NK-92 treated with Interleukin-12 subunit alpha and Interleukin-12 subunit beta, amount 100 ng/mL, for 24 hours (cell line): ENCODE results near the gene TPCN2.

Experiments used
- DNase-seq: peaks from one replicate; lab custom pipeline; 2025; lab: John Stamatoyannopoulos, UW

Gene TPCN2

DNA sequence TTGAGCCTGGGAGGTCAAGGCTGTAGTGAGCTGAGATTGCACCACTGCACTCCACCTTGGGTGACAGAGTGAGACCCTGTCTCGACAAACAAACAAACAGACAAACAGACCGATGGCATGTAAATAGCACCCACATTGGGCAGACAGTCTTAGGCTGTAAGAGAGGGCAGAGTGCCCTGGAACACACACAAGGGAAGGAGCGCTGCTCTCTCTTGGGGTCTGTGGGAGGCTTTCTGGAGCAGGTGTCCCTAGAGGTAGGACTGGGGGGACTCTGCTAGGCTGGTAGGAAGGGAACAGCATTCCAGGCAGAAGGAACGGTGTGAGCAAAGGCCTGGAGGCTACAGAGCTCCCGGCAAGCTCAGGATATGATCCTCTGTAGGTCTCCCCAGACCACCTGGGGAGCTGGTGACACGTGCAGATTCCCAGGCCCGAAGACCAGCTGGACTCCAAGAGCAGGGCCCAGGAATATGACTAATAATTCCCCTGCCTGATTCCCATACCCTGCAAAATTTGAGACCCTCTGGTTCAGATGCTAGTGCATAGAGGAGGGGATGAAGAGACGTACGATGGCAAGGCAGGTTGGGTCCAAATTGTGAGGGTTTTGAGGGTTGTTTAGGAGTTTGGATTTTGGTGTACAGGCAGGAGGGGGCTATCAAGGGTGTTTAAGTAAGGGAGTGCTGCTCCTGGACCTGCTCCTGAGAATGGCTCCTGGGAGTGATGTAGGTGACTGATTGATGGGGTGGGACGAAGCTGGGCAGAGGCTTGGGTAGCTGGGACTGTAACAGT lies 118.6 kb downstream of the TPCN2 start:
- no peak for DNase-seq

DNA sequence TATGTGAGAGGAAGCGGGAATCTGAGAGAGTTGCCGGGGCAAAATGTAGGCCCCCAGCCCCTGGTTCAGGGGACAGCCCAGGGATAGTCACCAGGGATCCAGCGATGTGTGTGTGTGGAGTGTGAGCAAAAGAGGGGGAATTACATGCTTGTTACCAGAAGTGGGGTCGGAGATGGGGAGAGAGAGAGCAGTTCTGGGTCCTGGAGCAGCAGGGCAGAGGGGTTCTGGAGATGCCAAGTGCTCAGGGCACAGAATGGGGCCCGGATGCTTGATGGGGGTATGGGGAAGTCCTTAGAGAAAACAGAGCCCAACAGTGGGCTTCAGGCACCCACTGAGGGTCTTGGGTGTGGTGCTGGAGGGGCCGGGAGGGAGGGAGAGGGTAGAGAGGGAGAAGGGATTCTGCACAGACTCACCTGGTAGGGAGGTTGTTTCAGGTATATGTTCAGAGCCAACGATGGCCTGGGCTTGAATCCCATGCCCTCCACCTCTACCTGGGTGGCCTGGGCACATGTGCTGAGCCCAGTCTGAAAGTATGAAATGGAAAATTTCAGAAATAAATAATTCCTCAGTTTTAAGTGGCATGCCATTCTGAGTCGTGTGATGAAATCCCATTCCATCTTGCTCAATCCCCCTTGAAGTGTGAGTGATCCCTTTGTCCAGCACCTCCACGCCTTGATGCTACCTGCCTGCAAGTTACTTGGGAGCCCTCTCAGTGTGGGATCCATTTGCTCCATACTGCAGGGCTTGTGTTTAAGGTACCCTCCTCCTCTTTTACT lies 119.4 kb downstream of the TPCN2 start:
- DNase-seq = no peak

DNA sequence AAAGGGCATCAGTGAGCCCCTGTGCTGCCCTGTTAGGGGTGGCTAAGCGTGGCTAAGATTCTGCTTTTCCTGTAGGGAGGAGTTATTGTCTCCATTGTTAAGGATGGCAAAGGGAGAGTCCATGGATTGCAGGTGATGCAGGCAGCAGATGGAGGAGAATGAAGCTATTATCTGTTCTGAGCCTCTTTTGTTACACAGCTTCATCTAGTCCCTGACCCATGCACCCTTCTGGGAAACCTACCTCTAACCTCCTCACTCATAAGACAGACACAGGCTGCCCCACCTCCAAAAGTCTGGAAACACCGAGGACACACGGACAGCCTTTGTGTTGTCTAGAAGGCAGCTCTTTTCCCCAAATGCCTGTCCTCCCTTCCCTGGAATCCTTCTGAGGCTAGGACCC lies 120.7 kb downstream of the TPCN2 start:
- DNase-seq = no peak

DNA sequence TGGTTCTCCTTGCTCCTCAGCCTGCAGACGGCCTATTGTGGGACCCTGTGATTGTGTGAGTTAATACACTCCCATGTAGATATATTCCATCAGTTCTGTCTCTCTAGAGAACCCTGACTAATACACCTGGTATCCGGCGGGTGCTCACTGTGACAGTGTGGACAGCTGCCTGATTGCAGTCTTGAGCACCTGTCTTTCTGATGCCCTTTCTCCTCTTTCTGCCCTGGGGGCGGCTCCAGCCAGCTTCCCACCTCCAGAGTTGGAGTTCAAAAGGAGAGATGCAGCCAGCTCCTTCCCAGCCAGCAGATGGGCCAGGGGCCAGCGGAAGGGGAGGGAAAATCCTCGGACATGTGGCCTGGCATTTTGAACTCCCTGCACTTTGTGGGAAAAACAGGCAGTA lies 122.0 kb downstream of the TPCN2 start:
- DNase-seq = no peak

DNA sequence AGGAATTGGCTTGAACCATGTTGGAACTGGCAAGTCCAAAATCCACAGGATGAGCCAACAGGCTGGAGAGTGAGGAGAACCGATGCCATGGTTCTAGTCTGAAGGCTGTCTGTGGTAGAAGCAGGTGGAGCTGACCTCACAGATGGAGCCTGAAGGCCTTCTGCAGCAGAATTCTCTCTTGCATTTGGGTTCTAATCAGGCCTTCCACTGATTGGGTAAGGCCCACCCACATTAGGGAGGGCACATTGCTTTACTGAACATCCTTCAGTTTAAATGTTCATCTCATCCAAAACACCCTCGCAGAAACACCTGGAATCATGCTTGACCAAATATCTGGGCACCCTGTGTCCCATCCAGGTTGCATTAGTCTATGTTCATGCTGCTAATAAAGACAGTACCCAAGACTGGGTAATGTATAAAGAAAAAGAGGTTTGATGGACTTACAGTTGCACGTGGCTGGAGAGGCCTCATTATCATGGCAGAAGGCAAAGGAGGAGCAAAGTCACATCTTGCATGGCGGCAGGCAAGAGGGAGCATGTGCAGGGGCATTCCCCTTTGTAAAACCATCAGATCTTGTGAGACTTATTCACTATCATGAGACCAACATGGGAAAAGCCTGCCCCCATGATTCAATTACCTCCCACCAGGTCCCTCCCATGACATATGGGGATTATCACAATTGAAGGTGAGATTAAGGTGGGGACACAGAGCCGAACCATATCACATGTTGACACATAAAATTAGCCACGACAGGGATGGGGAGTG lies 122.9 kb downstream of the TPCN2 start:
- DNase-seq = no peak

DNA sequence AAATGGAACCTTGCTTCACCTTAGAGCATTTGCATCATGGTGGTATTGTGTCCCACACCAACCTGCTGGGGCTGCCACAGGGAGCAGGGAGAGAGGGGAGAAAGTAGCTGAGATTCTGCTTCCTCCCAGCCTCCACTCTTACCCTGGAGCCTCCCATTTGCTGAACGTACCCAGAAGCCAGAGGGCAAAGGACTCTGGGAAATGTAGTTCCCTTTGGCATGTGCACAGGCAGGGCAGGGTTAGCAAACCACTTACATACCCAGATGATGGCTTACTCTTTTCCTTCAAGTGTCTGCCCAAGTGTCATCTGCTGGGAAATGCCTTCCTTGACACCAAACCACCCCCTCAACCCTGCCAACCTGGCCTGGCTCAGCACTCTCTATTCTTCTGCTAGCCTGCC lies 123.9 kb downstream of the TPCN2 start:
- DNase-seq = no peak

DNA sequence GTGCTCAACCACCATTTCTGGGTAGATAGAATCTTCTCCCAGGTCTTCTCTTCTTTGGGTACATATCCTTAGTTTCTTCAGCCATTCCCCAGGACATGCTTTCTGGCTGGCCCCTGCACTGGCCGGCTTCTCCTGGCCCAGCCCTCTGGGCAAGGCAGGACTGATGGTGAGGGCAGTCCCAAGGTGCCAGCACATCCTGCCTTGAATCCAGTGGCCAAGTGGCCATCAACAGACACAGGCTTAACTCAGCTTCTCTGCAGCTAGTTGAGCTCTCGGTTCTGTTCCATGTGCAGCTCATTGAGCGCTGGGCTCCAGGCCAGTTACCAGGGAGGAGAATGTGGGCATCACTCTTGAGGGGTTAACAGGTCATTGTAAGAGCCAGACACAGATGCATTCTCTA lies 124.6 kb downstream of the TPCN2 start:
- DNase-seq = no peak

DNA sequence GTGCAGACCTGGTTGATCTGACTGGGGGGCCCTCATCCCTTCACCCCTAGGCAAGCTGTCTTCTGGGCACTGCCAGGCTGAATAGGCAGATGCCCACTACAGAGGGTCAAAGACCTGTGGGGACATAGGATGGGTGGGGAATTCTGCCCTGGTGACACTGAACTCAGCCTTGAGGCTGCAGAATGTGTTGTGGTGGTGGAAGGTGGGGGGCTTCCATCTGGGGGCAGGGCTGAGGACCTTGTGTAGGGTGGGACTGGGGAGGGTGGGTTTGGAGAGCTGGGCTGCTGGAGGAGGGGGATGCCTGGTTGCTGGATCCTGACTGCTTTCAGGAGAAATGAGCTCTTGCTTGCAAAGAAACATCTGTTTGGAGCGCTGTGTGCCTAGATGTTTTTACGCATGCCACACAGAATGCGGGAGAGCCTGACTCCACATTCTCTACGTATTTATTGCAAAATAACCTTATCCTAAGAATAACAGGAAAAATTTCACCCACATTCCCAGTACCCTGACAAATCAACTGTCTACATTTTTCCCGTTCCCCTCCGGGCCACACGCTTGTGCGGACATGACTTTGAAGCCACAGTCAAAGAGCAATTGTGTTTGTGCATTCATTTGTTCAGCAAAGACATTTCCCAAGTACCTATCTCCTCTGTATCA lies 125.3 kb downstream of the TPCN2 start:
- DNase-seq = no peak

DNA sequence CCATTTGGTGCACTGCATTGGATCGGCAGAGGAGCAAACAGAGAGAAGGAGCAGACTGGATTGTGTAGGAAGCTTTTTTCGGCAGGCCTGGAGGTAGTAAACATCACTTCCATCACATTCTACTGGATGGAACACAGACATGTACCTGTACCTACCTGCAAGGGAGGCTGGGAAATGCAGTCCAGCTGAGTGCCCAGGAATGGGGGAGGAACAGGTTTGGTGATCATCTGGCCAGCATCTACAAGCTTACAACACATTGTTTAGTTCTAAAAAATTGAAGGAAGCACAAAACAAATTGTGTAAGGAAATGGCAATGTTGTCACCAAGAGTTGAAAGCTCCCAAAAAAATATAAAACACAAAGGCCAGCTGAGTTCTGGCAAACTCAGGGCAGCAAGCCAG lies 126.1 kb downstream of the TPCN2 start:
- DNase-seq = no peak

DNA sequence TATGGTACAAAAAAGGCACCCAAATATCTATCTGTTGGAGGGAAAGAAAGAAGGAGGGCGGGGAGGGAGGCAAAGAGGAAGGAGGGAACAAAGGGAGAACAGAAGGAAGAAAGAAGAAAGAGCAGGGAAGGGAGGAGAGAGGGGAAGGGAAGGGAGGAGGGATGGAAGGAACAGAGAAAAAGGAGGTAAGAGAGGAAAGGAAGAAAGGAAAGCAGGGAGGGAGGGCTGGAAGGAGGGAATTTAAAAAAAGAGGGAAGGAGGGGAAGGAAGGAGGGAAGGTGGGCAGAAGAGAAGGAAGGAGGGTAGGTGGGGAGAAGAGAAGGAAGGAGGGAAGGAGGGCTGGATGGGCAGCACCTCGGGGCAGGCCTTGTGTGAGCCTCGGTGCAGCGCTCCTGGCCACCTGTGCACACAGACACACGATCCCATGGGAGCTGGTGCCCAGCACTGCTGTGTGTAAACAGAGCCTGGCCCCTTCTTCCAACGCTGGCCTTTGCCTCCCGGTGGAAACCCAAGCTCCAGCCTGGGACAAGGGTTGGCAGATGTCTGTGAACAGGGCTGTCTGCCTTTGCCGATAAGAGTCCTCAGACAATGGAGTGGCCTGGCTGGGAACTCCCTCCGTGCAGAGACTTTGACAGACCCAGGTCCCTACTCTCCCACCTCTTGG lies 130.2 kb downstream of the TPCN2 start:
- no peak for DNase-seq

DNA sequence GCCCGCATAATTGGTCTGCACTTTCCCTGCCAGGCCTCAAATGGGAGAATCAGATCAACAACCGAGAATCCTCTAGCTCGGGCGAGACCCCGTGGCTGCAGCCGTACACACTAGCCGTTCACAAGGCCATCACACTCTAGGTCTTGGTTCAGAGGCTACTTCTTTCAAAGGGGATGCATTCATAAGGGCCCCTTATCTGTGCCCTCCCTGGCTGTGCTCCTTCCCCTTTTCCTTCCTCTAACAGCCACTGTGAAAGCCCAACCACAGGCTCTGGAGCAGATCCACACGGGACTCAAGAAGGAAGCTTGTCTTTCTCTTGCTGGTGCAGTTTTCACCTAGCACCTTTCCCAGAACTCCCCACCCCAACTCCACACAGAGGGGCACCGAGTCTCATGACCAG lies 131.5 kb downstream of the TPCN2 start:
- no peak for DNase-seq

DNA sequence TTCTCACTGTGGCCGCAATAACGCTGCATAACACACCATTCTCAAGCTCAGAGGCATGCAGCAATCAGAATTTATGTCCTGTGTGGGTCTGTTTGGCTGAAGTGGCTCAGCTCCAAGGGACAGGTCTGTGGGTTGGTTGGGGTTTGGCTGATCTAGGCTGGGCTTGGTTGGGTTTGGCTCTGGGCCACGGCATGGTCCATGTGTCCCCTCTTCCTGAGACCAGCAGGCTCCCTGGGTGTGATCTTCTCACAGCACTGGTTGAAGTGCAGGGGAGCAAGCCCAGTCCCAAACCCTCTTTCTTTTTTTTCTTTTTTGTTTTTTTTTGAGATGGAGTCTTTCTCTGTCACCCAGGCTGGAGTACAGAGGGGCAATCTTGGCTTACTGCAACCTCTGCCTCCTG lies 132.0 kb downstream of the TPCN2 start:
- DNase-seq = no peak

DNA sequence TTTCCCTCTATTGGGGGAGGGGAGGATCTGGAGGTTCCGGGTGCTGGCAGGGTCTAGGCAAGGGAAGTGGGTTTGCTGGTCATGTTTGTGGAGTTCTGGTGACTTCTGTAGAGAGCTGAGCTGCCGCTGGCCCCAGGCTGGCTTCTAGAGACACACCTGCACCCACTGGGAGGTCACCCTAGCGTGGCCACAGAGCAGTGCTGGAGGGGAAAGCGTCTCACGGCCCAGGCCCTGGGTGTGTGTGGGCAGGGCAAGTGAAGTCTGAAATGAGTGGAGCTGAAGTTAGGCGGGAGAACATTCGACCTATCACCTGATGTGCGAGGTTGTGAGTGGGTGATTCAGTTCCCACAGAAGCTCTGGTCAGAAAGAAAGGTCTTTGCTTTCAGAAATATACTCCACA lies 134.9 kb downstream of the TPCN2 start:
- no peak for DNase-seq
